H1 (cell line): ENCODE measurements around the gene DLK2. TPM values are rescaled to one million over a fixed set of nuclear protein-coding genes. Genes with fewer than 3 reads are reported as not detected.

Source experiments
- CTCF ChIA-PET: fragments of 300-600 bp; sonication (Branson Sonifier 250); formaldehyde crosslinking; loops from one replicate; lab custom pipeline; 2021; ENCODE audit not compliant: partially characterized antibody; lab: Charles Lee
- POLR2A ChIA-PET: fragments of 300-600 bp; sonication (Branson Sonifier 250); formaldehyde crosslinking; loops from one replicate; lab custom pipeline; 2021; ENCODE audit warnings: inconsistent platforms; ENCODE audit not compliant: partially characterized antibody; lab: Charles Lee
- DNase-seq, 2 experiments: peaks; one replicate each; pipeline versions ENCODE4 v3.0.0 to v3.0.0-alpha.2; 2010 to 2022; ENCODE audit warnings: low spot score in 2 of 2, low read depth in 1 of 2, mixed read lengths in 1 of 2
- FAIRE-seq: peaks from 2 replicates; lab custom pipeline; 2011; peaks lifted over from hg19 to GRCh38; lab: Jason Lieb, UNC
- H2AFZ ChIP-seq: 2 replicates; pipeline ENCODE4 v1.8.1; 2012; ENCODE audit warnings: low read length, inconsistent platforms
- H2AK5ac ChIP-seq: 2 replicates; pipeline ENCODE4 v1.6.1; 2013; ENCODE audit warnings: low read depth, low read length
- H2BK120ac ChIP-seq: replicated peaks from 2 replicates; pipeline ENCODE3; 2013; ENCODE audit warnings: low read depth, low read length, inconsistent platforms
- H2BK12ac ChIP-seq: 2 replicates; pipeline ENCODE4 v1.6.1; 2013; ENCODE audit warnings: low read depth, low read length
- H2BK15ac ChIP-seq: 2 replicates; pipeline ENCODE4 v1.6.1; 2013; ENCODE audit warnings: low read length
- H2BK20ac ChIP-seq: 2 replicates; pipeline ENCODE4 v1.6.1; 2013; ENCODE audit warnings: low read length
- H2BK5ac ChIP-seq: 2 replicates; pipeline ENCODE4 v1.6.1; 2013; ENCODE audit warnings: low read depth, low read length
- H3K14ac ChIP-seq: 2 replicates; pipeline ENCODE4 v1.6.1; 2013; ENCODE audit warnings: inconsistent platforms; ENCODE audit not compliant: insufficient read length
- H3K18ac ChIP-seq: 2 replicates; pipeline ENCODE4 v1.6.1; 2013; ENCODE audit warnings: low read length; ENCODE audit errors: extremely low read depth
- H3K23ac ChIP-seq: 2 replicates; pipeline ENCODE4 v1.6.1; 2013; ENCODE audit warnings: inconsistent platforms; ENCODE audit not compliant: insufficient read length
- H3K23me2 ChIP-seq: 2 replicates; pipeline ENCODE4 v1.6.1; 2013; ENCODE audit warnings: low read depth, low read length
- H3K27ac ChIP-seq: 2 replicates; pipeline ENCODE4 v1.6.1; 2011; ENCODE audit warnings: low read depth, low read length, inconsistent platforms
- H3K27me3 ChIP-seq, 4 experiments: replicated peaks in 1 of 4; 1 replicate in 1 of 4; 2 replicates in 3 of 4; pipeline versions ENCODE4 v1.6.1 to v1.8.1; 2011 to 2013; ENCODE audit warnings: low read length in 3 of 4, mild to moderate bottlenecking in 3 of 4, inconsistent platforms in 2 of 4, mixed read lengths in 2 of 4, moderate library complexity in 1 of 4; ENCODE audit not compliant: control insufficient read depth in 3 of 4, insufficient read depth in 3 of 4; ENCODE audit errors: extremely low read depth in 1 of 4
- H3K36me3 ChIP-seq, 4 experiments: 2 replicates each; pipeline versions ENCODE4 v1.6.1 to v1.8.1; 2011 to 2013; ENCODE audit warnings: mild to moderate bottlenecking in 4 of 4, low read length in 3 of 4, moderate library complexity in 2 of 4, control low read depth in 1 of 4, inconsistent platforms in 1 of 4; ENCODE audit not compliant: insufficient read depth in 4 of 4, control insufficient read depth in 2 of 4
- H3K4ac ChIP-seq: replicated peaks from 2 replicates; pipeline ENCODE3; 2013; ENCODE audit warnings: low read length, low read depth, mixed read lengths, inconsistent platforms; ENCODE audit not compliant: insufficient read length
- H3K4me1 ChIP-seq, 4 experiments: replicated peaks in 1 of 4; 1 replicate in 1 of 4; 2 replicates in 3 of 4; pipeline versions ENCODE4 v1.6.1 to v1.8.1; 2011 to 2013; ENCODE audit warnings: low read length in 3 of 4, inconsistent platforms in 2 of 4, mixed read lengths in 1 of 4; ENCODE audit not compliant: insufficient read depth in 4 of 4, control insufficient read depth in 3 of 4
- H3K4me2 ChIP-seq, 2 experiments: 2 replicates each; pipeline versions ENCODE4 v1.6.1 to v1.8.1; 2011 to 2013; ENCODE audit warnings: low read depth in 2 of 2, low read length in 2 of 2, control low read depth in 1 of 2, inconsistent platforms in 1 of 2, mild to moderate bottlenecking in 1 of 2; ENCODE audit not compliant: insufficient read depth in 1 of 2
- H3K4me3 ChIP-seq, 4 experiments: fragments of 200-600, 300-600 bp in 1 of 4; sonication (generic), shearing (Covaris generic), sonication (Bioruptor Twin) in 1 of 4; 2 replicates each; pipeline versions ENCODE4 v1.5.1 to v1.8.1; 2011 to 2016; ENCODE audit warnings: low read length in 4 of 4, low read depth in 3 of 4, control low read depth in 2 of 4, inconsistent platforms in 2 of 4, mild to moderate bottlenecking in 2 of 4, mixed read lengths in 1 of 4, moderate library complexity in 1 of 4; ENCODE audit not compliant: insufficient read depth in 2 of 4; ENCODE audit errors: extremely low read depth in 1 of 4
- H3K56ac ChIP-seq: replicated peaks from 2 replicates; pipeline ENCODE3; 2013; ENCODE audit warnings: low read depth, mild to moderate bottlenecking, mixed read lengths, low read length, inconsistent platforms; ENCODE audit not compliant: insufficient read length
- H3K79me1 ChIP-seq: 2 replicates; pipeline ENCODE4 v1.6.1; 2013; ENCODE audit warnings: low read depth, low read length, control low read depth
- H3K79me2 ChIP-seq, 2 experiments: 2 replicates each; pipeline versions ENCODE4 v1.6.1 to v1.8.1; 2012 to 2013; ENCODE audit warnings: low read length in 2 of 2, mild to moderate bottlenecking in 2 of 2, inconsistent platforms in 1 of 2; ENCODE audit not compliant: insufficient read depth in 2 of 2, control insufficient read depth in 1 of 2
- H3K9ac ChIP-seq, 4 experiments: replicated peaks in 1 of 4; 1 replicate in 1 of 4; 2 replicates in 3 of 4; pipeline versions ENCODE4 v1.6.1 to v1.8.1; 2011 to 2013; ENCODE audit warnings: low read depth in 3 of 4, low read length in 3 of 4, control low read depth in 2 of 4, mild to moderate bottlenecking in 2 of 4, moderate library complexity in 2 of 4, inconsistent platforms in 1 of 4; ENCODE audit errors: extremely low read depth in 1 of 4
- H3K9me3 ChIP-seq, 2 experiments: 2 replicates each; pipeline versions ENCODE4 v1.6.1 to v1.8.1; 2012 to 2013; ENCODE audit warnings: mild to moderate bottlenecking in 2 of 2, moderate library complexity in 2 of 2, control low read depth in 1 of 2, inconsistent platforms in 1 of 2, low read depth in 1 of 2, low read length in 1 of 2, mixed read lengths in 1 of 2; ENCODE audit not compliant: insufficient read depth in 2 of 2
- H4K20me1 ChIP-seq, 2 experiments: replicated peaks in 1 of 2; 2 replicates each; pipeline versions ENCODE3 to v1.8.1; 2011 to 2013; ENCODE audit warnings: inconsistent platforms in 2 of 2, low read length in 2 of 2, mild to moderate bottlenecking in 1 of 2; ENCODE audit not compliant: insufficient read depth in 2 of 2, control insufficient read depth in 1 of 2
- H4K5ac ChIP-seq: 2 replicates; pipeline ENCODE4 v1.6.1; 2013; ENCODE audit warnings: low read length, low read depth, mixed read lengths, inconsistent platforms; ENCODE audit not compliant: insufficient read length
- H4K8ac ChIP-seq: 2 replicates; pipeline ENCODE4 v1.8.0; 2013; ENCODE audit warnings: mild to moderate bottlenecking, moderate library complexity, low read length, inconsistent platforms; ENCODE audit not compliant: insufficient read depth; ENCODE audit errors: extremely low read depth
- H4K91ac ChIP-seq: replicated peaks from 2 replicates; pipeline ENCODE3; 2013; ENCODE audit warnings: low read length, mixed read lengths, inconsistent platforms; ENCODE audit not compliant: insufficient read length
- ASH2L ChIP-seq: fragments of 200-600, 300-600 bp; sonication (generic); IDR thresholded peaks from one replicate; pipeline ENCODE4 v1.7.1; 2017; ENCODE audit warnings: low read length
- CREB1 ChIP-seq: IDR thresholded peaks from 2 replicates; pipeline ENCODE4 v1.6.1; 2012; ENCODE audit warnings: inconsistent platforms
- CTBP2 ChIP-seq: IDR thresholded peaks from 2 replicates; pipeline ENCODE4 v1.7.0; 2011; ENCODE audit warnings: borderline replicate concordance, mild to moderate bottlenecking, moderate library complexity, mixed read lengths, low read length; ENCODE audit not compliant: insufficient read depth, insufficient read length
- EP300 ChIP-seq, 2 experiments: IDR thresholded peaks; 1 replicate in 1 of 2; 2 replicates in 1 of 2; pipeline ENCODE4 v1.6.1; 2011 to 2012; ENCODE audit warnings: low read depth in 2 of 2, low read length in 2 of 2, mild to moderate bottlenecking in 2 of 2, borderline replicate concordance in 1 of 2, inconsistent platforms in 1 of 2, moderate library complexity in 1 of 2
- KDM1A ChIP-seq: fragments of 200-600, 300-600 bp; sonication (generic); IDR thresholded peaks from 2 replicates; pipeline ENCODE4 v1.7.1; 2016; ENCODE audit warnings: mild to moderate bottlenecking, low read length, borderline replicate concordance
- PHF8 ChIP-seq: fragments of 200-600 bp; sonication (generic); conservative IDR thresholded peaks from 2 replicates; pipeline ENCODE4 v1.7.1; 2012; ENCODE audit warnings: low read depth, mild to moderate bottlenecking, inconsistent platforms, low read length, moderate library complexity
- RNF2 ChIP-seq: fragments of 200-900, 300-1000 bp; sonication (generic); IDR thresholded peaks from 2 replicates; pipeline ENCODE4 v1.7.1; 2016; ENCODE audit warnings: borderline replicate concordance, low read depth, mild to moderate bottlenecking, antibody characterized with exemption, low read length; ENCODE audit not compliant: poor library complexity, severe bottlenecking; ENCODE audit errors: missing control alignments
- WGBS, 2 experiments: shearing (Covaris generic) in 1 of 2; methylation state at CpG; one replicate each; pipeline versions ENCODE4 v1.1.6 to v1.1.7; 2013 to 2015; ENCODE audit warnings: low lambda C conversion rate in 2 of 2, mixed read lengths in 2 of 2, inconsistent platforms in 1 of 2, low coverage in 1 of 2, missing lambda C conversion rate in 1 of 2; ENCODE audit not compliant: insufficient replicate concordance in 2 of 2, insufficient coverage in 1 of 2, insufficient read length in 1 of 2; ENCODE audit errors: extremely low coverage in 1 of 2, missing lambda C conversion rate in 1 of 2; 5-methylcytosine and 5-hydroxymethylcytosine counted together
- polyA plus RNA-seq, 7 experiments: library from polyadenylated mRNA; depleted of rRNA in 3 of 7; stranded (reverse) in 5 of 7; unstranded in 2 of 7; fragments of >200 nt in 5 of 7; fragments of 200-250 nt in 2 of 7; gene quantifications; 1 replicate in 5 of 7; 2 replicates in 1 of 7; 4 replicates in 1 of 7; pipeline versions ENCODE4 v1.2.1 to v1.2.3, GENCODE V29; 2011 to 2013; ENCODE audit warnings: missing spikeins in 2 of 7, mixed read lengths in 2 of 7
- total RNA-seq: library from RNA; stranded (reverse); fragmentation: NEBNext Ultra II Directional; extraction: Animal tissue kit (Norgen Biotek cat#: 25700); gene quantifications from 2 replicates; pipeline ENCODE4 v1.2.1, GENCODE V29; 2021

DLK2 gene
- total and polyA plus RNA-seq, 2 of the 8 experiments (the other 6 are each of a cell fraction or from before 2014, with no cell fraction given) = 0.37 to 0.80 TPM

- H4K8ac ChIP-seq = no peak overlapping the region
- H3K18ac ChIP-seq = peak overlapping the region; percentile 0; the same call in 1 of the 2 replicates
- H3K36me3 ChIP-seq = peaks cover 0 to under 1% (median 0%) of the 10 kb centered on the region in 4 experiments; a peak in 2 of 8 replicates
- H3K79me1 ChIP-seq = no peaks in the 10 kb centered on the region; the same call in 1 of the 2 replicates
- peak; percentile 90; the same call in 1 of the 2 replicates for TF ChIP-seq CREB1
- TF ChIP-seq CTBP2 = no peak
- TF ChIP-seq KDM1A = 0 out of 2 replicates have a peak, but pooled peaks have one; percentile 11
- TF ChIP-seq EP300 (IDR thresholded peaks at IDR 0.05; ENCODE audit: borderline replicate concordance in 1 of 2, low read depth in 2 of 2, low read length in 2 of 2) = no peak
- TF ChIP-seq ASH2L = peak; percentile 4
- 0 out of 2 replicates have a peak, but pooled peaks have one; percentile 5 for TF ChIP-seq PHF8
- TF ChIP-seq RNF2 = no peak
- POLR2A ChIA-PET = interaction anchor here (0.6 to 2.8 kb wide), 9 partner anchors 9 to 149 kb away, joined by 3 to 7 read pairs (median 3); partner anchors contain the start of genes LRRC73, POLH and XPO5
- peaks cover 0 to 6% (median 2%) of the 10 kb centered on the region in 4 experiments; a peak in 2 of 7 replicates for H3K4me1 ChIP-seq
- CTCF ChIA-PET = interaction anchor here (0.7 to 1.3 kb wide), 6 partner anchors 11 to 675 kb away, joined by 3 to 6 read pairs (median 4); no protein-coding TSS in a partner anchor
- no peak overlapping the region for H2BK15ac ChIP-seq
- peak overlapping the region; percentile 81 to 85 (median 84) for H3K4me3 ChIP-seq
- H3K4me2 ChIP-seq = peak overlapping the region; percentile 58 to 87
- H2AFZ ChIP-seq = peak overlapping the region; percentile 80
- no peak overlapping the region for H3K4ac ChIP-seq
- H3K27me3 ChIP-seq = no peaks in the 10 kb centered on the region
- no peak overlapping the region for H2BK12ac ChIP-seq
- H3K23me2 ChIP-seq = peaks cover 7% of the 10 kb centered on the region
- H3K23ac ChIP-seq = no peak overlapping the region
- no peak overlapping the region for H2BK120ac ChIP-seq
- DNase-seq = no peak
- 0 out of 2 replicates have a peak overlapping the region, but pooled peaks have one; percentile 9 for H3K27ac ChIP-seq
- no peaks in the 10 kb centered on the region for H4K20me1 ChIP-seq
- no peak overlapping the region for H3K14ac ChIP-seq
- H2AK5ac ChIP-seq = no peak overlapping the region
- H2BK20ac ChIP-seq = no peak overlapping the region
- H2BK5ac ChIP-seq = peak overlapping the region; percentile 22
- H3K9ac ChIP-seq = peak overlapping the region in 3 of 4 experiments; percentile 25 to 77 (median 69); a peak in 4 of 7 replicates
- H3K56ac ChIP-seq = no peak overlapping the region
- H3K79me2 ChIP-seq = peaks cover 0 to 9% of the 10 kb centered on the region in 2 experiments; a peak in 1 of 4 replicates
- 47% methylated on average over 22 of the region's 23 CpGs; no CpG with 5 or more reads in 1 of the 2 experiments for WGBS, 2 experiments
- H4K5ac ChIP-seq = peak overlapping the region; percentile 47
- H4K91ac ChIP-seq = peak overlapping the region; percentile 17
- FAIRE-seq = no peak
- H3K9me3 ChIP-seq = peaks cover 0 to 4% of the 10 kb centered on the region in 2 experiments; a peak in 1 of 4 replicates
Observed at GRCh38 chr6:43426928-43427405, 28.4 kb downstream of the DLK2 start.
